Eye (tissue), 1 donor: ENCODE measurements around the gene ANTXRL.
"Not testable (repeated sequence)": the region's sequence is repeated elsewhere in the genome, so short reads cannot be mapped to it uniquely, and the experiment has no call there.

Experiments
- DNase-seq: peaks from one replicate; pipeline ENCODE4 v3.0.0-alpha.2; 2015

Gene ANTXRL

DNA sequence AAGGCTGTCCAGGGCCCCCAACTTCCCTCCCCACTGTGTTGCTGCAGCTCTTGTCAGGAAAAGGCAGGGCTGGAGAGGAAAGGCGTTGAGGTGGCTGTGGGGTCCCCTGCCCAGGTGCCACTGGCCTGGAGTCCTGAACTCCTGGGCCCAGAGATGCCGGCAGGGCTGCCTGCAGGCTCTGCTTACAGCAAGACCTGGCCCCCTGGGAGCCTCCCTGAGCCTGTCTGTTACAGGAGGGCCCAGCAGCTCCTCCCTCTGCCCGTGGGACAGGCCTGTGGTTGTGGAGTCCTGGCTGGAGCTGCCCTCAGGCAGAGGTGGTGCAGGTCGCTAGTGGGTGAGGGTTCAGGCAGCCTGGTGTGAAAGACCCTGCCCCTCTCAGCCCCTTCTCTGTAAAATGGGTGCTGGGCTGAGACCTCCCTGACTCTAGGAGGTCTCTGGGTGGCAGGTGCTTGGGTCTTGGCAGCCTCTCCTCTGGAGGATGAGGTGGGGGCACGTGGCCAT lies 9.9 kb downstream of the ANTXRL start:
- DNase-seq: no peak

GRCh38 chr10:46297406-46298204 lies 10.8 kb downstream of the ANTXRL start:
- no peak for DNase-seq

GRCh38 chr10:46298477-46299285 lies 11.9 kb downstream of the ANTXRL start:
- no peak for DNase-seq

DNA sequence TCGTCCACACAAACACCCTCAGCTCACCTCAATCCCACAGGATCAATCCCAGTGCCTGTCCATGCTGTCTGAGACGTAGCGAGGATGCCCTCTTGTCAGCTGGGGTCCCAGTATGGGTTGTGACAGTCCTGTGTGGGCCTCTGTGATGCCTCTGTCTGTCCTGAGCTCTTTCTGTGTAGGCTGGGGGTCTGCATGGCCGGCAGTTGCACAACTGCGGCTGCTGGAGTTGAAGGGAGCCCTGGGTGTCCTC lies 12.4 kb downstream of the ANTXRL start:
- DNase-seq: no peak

- peak; percentile 79 for DNase-seq
These were observed 13.0 kb downstream of the ANTXRL start for GRCh38 chr10:46299536-46300369.

DNA sequence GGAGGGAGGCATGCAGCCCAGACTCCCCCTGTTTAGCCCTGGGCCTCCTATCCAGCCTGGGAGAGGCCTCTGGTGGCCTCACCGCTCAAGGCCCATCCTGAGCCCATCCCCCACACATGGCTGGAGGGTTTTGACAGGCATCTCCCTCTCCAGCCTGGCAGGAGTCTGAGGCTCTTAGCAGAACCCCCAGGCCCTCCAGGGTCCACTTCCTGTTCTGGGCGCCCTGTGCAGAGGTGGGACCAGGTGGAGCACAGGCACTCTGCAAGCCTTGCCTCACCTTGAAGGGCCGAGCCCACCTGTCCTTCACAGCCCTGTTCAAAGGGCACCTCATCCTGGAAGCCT lies 13.5 kb downstream of the ANTXRL start:
- DNase-seq: not testable (repeated sequence)

- no peak for DNase-seq
These were observed 14.4 kb downstream of the ANTXRL start for GRCh38 chr10:46301056-46301645.

GRCh38 chr10:46301721-46302479 lies 15.1 kb downstream of the ANTXRL start:
- DNase-seq: no peak

GRCh38 chr10:46302765-46303352 lies 16.1 kb downstream of the ANTXRL start:
- DNase-seq: not testable (repeated sequence)

GRCh38 chr10:46304062-46304461 lies 17.3 kb downstream of the ANTXRL start:
- no peak for DNase-seq

- not testable (repeated sequence) for DNase-seq
These were observed 17.9 kb downstream of the ANTXRL start for GRCh38 chr10:46304671-46305070.

DNA sequence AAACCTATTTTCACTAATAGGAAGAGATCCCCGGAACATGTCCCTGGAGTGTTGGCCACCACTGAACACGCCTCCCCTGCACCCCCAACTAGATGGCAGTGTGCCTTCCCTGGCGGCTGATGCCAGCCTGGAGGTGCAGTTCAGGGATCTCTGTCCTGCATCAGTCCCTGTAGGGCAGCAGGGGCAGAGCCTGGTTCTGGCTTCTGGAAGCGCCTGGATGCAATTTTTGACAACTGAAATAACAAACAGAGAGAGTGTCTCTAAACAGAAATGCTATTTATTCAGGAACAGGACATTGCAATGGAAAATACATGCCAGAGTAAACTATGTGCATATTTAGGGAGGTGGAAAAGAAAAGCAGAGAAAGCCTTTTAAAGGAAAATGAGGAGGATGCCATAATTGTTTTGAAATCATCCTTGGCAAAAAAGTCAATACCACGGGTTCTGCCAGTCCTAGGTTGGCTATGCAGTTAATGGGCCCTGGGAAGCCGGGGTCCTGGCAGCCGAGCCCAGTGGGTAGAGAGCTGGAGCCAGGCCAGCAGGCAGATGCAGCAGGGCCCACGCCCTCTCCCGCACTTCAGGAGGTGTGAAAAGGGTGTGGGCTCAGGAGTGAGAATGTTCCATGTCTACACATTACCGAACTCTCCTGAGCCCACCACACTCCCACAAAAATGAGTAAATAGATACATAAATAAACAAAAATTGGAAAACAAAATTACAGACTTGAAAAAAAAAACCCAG lies 18.5 kb downstream of the ANTXRL start:
- DNase-seq: no peak

DNA sequence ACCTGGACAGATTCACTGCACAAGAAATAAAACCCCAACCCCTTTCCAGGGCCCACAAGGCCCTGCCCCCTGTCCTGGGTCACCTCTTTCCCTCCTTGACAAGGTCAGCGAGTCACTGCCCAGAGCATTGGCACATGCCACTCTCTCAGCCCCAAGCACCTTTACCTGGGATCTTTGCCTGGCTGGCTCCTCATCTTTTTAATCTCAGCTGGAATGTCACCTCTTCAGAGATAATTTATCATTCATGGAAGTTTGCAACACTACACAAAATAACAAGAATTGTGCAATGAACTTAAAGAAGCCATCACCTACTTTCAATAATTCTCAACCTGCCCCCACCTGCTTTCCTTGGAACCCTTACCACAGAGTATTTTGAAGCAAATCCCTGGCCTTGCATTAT lies 19.2 kb downstream of the ANTXRL start:
- DNase-seq: no peak

DNA sequence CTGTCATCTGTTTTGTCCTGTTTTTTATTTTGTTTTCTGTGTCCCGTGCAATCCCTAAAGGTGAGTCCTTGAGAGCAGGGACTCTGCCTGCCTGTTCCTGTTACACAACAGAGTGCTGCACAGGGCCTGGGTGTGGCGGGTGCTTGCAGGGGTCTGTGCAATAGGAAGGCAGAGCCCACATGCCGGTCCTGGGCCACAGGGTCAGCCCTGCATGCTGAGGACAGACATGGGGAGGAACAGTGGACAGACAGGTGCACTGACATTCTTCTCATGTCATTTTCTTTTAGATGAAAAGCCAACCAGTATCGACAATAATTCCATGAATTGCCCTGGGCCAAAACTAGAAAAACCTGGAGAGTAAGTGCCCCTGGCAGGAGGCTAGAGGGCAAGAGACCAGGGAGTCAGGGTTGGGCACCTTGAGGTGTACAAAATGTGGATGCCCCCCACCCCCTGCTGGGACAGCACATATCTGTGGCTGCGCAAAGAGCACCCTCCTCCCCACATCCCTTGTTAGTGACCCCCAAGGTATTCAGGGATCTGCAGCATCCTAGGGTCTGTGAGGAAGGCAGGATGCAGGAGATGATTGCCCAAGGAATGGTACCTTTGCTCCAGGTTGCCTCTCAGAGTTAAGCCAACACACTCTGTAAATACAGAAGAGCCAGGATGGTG lies 19.9 kb downstream of the ANTXRL start:
- DNase-seq: no peak

GRCh38 chr10:46307281-46308112 lies 20.7 kb downstream of the ANTXRL start:
- no peak for DNase-seq

- no peak for DNase-seq
These were observed 21.3 kb downstream of the ANTXRL start for GRCh38 chr10:46308113-46308415.

- no peak for DNase-seq
These were observed 22.1 kb downstream of the ANTXRL start for GRCh38 chr10:46308666-46309450.

DNA sequence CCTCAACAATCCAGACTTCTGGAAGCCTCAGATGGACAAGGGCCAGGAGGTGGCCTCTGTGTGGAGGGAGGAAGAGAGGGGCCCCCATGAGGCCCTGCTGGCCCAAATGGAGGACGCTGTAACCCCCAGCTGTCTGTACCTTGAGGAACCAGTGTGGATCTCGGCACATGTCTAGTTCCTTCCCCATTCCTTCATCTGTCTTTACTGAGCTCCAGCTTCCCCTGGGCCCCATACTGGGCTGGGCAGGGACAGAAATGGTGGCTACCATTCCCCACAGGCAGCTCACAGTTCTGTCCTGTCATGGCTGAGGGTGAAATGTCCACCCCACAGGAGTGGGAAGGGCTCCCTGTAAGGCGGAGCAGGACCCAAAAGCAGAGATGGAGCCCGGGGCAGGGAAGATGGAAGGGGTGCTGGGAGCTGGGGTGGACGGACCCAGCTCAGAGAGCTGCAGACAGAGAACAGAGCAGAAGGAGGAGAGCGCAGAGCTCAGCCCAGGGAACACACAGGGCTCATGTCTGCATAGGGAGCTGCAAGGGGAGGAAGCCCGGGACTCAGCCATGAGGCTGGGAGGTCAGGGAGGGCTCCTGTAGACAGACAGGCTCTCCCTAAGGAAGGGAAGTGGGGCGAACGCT lies 22.8 kb downstream of the ANTXRL start:
- DNase-seq: no peak

GRCh38 chr10:46310143-46310514 lies 23.3 kb downstream of the ANTXRL start:
- no peak for DNase-seq
